ENCODE results near the gene SLFNL1.

GRCh38 chr1:41003640-41004220 lies 17.8 kb downstream of the SLFNL1 start:
- peak; percentile 34 to 56 for TF ChIP-seq CTCF (IDR thresholded peaks at IDR 0.05)
- no peak for TF ChIP-seq POLR2AphosphoS5 (IDR thresholded peaks at IDR 0.05)

Data from suprapubic skin (tissue), 3 donors.